HG02610 (cell line): ENCODE results near the gene ADORA2A.
A peak's percentile ranks its signal among the peaks of the same experiment; 100 is the strongest.

ENCODE experiments used
- ATAC-seq: cut with Tn5 transposase; IDR thresholded peaks from one replicate; pipeline ENCODE4 v1.9.1; 2021; ENCODE audit warnings: mild to moderate bottlenecking, moderate library complexity; ENCODE audit not compliant: unreplicated experiment

Gene ADORA2A

DNA sequence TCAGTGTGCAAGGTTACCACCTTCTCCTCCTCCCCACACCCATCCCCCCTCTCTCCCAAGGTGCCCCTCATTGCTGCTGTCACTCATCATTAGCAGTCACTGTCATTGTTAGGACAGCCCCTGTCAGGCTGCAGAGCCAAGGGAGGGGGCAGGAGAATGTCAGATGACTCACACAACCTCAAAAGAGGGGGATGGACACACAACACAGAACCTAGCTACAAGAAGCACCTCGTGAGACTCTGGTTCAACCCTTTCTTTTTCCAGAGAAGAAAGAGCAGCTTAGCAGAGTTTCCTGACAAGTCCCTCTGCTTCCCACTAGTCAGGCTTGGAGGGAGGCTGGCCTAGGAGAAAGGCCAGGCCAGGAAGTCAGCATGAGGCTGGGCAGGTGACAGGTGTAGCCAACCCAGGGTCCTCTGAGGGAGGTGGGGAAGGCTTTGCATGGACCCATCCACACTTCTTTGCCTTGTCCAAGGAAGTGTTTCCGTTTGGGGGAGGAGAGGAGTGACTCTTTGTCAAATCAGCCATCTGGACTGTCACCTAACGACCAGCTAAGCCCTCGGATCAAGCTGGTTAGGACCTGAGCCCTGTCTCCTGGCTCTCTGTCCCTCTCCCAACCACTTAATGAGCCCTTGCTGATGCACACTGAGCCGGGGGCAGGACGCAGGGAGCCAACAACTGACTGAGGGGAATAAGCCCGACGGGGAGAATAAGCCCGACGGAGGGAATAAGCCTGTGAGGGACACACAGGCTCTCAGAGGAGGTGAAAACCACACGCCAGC is 18.3 kb downstream of the ADORA2A start:
- no peak for ATAC-seq

- no peak for ATAC-seq
Measured at GRCh38 chr22:24446260-24446611, 18.8 kb downstream of the ADORA2A start.

GRCh38 chr22:24450610-24451009 is 23.2 kb downstream of the ADORA2A start:
- no peak for ATAC-seq

DNA sequence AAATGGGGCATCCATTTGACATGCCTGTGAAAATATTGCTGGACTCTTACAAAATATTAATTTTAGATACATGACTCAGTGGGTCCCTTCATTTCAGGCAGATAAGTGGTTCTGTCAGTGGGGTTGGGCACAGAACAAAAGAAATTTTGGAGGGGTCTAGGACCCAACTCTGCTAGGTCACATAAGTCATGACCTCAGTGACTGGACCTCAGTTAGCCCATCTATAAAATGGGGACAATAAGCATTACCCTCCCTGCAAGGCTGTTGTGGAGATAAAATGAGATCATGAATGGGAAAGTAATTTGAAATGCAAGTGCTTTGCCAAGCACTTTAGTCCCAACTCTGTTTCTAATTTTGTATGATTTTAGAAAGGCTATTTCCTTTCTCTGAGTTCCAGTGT is 23.8 kb downstream of the ADORA2A start:
- ATAC-seq = no peak

DNA sequence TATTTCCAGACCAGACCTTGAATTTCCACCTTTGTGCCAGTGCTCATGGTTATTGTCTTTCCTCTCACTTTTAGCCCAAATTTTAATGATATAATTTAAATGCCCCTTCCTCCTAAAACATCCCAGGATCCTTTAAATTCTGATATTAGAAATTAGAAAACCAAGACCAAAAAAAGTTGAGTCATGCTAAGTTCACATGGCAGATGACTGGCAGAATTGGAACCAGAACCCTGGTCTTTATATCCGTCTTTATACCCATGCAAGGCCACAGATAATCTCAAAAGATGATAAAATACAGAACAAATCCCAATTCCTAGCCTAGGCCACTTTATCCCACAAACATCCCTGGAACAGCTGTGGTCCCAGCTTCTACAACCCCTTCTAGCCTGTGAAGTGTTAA is 26.5 kb downstream of the ADORA2A start:
- no peak for ATAC-seq

GRCh38 chr22:24455039-24455438 is 27.6 kb downstream of the ADORA2A start:
- ATAC-seq = no peak

DNA sequence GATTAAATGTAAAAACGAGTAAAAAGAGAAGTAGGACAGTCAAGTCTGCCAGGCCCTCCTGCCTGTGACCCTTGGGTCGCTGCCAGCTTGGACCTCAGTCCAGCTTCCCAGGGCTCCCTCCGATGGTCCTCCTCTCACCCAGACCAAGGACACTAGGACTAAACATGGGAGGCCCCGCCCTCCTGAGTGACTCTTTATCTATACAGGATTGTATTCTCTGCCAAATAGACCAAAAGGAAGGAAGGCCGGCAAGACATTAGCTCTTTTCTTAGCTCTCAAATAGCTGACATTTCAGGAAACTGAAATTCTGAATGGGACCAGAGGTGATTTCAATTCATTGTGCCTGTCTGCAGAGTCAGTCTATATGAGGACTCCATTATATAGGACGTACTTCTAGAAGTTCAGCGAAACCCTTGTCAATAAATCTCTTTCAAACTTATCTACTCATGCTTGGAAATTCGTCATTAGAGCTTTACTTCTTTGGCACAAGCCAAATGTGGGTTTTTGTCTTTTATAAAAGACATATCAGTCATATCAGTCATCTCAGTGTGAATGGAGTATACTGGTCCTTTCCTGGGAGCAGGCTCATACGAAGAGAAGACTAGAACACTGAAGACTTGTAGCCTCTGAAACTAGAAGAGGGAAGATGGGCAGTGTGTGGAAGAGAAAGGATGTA is 28.5 kb downstream of the ADORA2A start:
- no peak for ATAC-seq

DNA sequence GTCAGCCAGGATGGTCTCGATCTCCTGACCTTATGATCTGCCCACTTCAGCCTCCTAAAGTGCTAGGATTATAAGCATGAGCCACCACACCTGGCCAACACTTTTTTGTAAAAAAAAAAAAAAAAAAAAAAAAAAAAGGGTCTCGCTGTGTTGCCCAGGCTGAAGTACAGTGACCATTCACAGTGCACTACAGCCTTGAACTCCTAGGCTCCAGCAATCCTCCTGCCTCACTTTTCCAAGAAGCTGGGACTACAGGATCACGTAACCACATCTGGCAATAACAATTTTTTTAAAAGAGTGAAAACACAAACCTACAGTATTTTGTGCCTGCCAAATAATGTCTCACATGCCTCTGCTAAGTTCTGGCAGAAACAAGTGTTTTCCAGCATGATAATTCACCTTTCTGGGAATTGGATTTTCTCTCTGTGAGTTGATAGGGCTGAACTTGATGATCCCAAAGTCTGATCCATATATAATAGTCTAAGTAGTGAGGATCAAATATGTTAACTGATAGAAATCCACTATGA is 30.6 kb downstream of the ADORA2A start:
- no peak for ATAC-seq

DNA sequence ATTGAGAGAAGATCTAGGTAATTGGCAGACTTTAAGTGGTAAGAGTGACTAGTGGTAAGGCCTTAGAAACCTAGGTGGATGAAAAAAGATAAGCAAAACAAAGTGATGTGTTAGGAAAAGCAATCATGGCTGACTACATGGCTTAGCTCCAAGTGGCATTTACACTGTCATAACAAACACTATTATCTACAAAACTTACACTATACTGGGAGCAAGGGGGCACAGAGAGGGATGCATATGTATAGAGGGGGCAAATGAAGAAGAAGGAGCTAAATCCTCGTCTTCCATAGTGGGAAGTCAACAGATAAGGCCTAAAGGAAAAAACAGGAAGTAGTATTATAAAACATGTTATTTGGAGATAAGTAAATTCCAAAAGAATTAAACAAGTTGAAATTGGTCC is 32.5 kb downstream of the ADORA2A start:
- no peak for ATAC-seq

GRCh38 chr22:24460418-24461089 is 33.2 kb downstream of the ADORA2A start:
- peak; percentile 50 for ATAC-seq

DNA sequence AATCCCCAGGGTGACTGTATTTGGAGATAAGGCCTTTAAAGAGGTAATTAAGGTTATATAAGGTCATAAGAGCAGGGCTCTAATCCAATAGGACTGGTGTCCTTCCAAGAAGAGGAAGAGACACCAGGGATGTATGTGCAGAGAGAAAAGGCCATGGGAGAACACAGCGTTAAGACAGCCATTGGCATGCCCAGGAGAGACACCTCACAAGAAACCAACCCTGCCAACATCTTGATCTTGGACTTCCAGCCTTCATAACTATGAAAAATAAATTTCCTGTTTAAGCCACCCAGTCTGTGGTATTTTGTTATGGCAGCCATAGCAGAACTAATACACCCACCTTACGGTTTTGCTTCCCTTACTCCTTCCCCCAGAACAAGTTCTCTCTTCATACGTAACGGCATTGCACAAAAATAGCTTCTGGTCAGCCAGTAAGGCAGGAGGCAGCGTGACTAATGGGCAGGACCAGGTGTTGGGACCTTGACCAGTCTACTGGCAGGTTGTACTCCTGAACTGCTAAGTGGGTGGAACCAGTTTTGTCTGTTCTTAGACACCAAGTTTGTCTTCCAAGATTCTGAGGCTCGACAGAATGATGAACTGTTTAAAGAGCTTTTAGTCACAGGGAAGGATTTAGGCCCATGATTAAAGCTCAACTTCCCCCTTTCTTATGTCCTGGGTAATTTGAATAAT is 35.8 kb downstream of the ADORA2A start:
- ATAC-seq = no peak

GRCh38 chr22:24465566-24465965 is 38.2 kb downstream of the ADORA2A start:
- ATAC-seq = no peak

DNA sequence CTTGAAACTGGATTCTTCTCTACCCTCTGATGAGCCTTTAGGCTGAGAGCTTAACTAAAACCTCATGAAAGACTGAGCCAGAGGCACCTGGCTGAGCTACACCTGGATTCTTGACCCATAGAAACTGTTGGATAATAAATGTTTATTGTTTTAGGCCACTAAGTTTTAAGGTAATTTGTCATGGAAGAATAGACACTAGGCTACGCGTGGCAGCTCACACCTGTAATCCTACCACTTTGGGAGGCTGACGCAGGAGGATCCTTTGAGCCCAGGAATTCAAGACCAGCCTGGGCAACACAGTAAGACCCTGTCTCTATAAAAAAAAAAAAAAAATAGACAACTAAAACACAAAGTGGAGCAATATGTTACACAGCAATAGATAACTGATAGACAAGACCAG is 38.6 kb downstream of the ADORA2A start:
- ATAC-seq = no peak

- ATAC-seq = no peak
Measured at GRCh38 chr22:24466716-24467328, 39.4 kb downstream of the ADORA2A start.

- ATAC-seq = no peak
Measured at GRCh38 chr22:24467340-24467739, 39.9 kb downstream of the ADORA2A start.

DNA sequence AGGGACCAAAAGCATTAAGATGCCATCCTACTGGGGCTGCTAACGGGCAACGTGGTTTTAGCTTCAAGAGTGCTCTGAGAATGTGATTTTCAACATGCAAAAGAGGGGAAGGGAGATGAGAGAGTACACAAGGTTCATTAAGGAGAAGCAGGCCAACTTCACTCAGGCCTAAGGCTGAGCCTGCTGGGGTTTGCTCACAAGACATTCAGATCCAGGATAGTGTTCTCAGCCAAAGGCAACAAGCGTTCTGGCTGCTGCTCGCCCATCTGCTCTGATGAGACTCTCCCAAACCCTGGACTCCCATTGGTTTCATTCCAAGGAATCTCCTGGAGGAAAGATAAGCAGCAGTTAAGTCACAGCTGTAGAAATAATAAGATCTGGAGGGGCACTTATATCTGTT is 44.2 kb downstream of the ADORA2A start:
- no peak for ATAC-seq

- ATAC-seq = no peak
Measured at GRCh38 chr22:24473284-24473683, 45.9 kb downstream of the ADORA2A start.

- ATAC-seq = no peak
Measured at GRCh38 chr22:24474221-24474620, 46.8 kb downstream of the ADORA2A start.

DNA sequence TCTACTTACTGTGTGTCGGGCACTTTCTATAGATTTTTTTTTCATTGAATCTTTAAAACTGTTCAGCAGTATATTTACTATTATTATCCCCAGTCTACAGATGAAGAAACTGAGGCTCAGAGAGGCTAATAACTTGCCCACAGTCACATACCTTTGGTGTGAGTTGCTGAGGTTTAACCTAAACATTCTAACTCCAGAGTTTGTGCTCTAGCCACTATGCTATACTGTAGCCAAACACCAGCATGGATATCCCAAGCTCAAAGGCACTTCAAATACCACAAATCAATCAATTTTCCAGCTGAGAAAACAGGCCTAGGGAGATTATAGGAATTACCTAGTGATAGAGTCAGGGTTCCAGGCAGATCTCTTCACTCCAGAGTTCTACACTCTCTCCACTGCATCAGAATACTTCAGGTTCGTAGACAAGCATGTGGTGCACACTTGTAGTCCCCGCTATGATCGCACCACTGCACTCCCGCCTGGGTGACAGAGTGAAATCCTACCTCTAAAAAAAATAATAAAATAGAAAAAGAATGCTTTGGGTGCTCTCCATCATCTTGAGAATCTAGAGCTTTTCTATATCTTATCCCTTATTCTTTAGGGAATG is 47.4 kb downstream of the ADORA2A start:
- no peak for ATAC-seq

- no peak for ATAC-seq
Measured at GRCh38 chr22:24481641-24482040, 54.2 kb downstream of the ADORA2A start.
